ENCODE data around the gene RBM33. TPM values are rescaled to one million over a fixed set of nuclear protein-coding genes. Genes with fewer than 3 reads are reported as not detected.
A peak's percentile ranks its signal among the peaks of the same experiment; 100 is the strongest.

RBM33 gene
- total and polyA plus RNA-seq, 2 of the 13 experiments (the other 11 are each of a cell fraction or from before 2014, with no cell fraction given) = 12.4 to 28.9 TPM

GRCh38 chr7:155598810-155599210 is 45.7 kb upstream of the RBM33 start (continued):
- TF ChIP-seq MAZ (IDR thresholded peaks at IDR 0.05; ENCODE audit: borderline replicate concordance, low read depth, low read length) = no peak
- 0 out of 2 replicates have a peak, but pooled peaks have one; percentile 33 for TF ChIP-seq MAZ (CRISPR knock-in tag; IDR thresholded peaks at IDR 0.05; ENCODE audit: low read depth)
- no peak for TF ChIP-seq ZNF235 (CRISPR knock-in tag; IDR thresholded peaks at IDR 0.05; ENCODE audit: borderline replicate concordance)
- no peak for TF ChIP-seq DDIT3 (CRISPR knock-in tag; IDR thresholded peaks at IDR 0.05)
- 0 out of 2 replicates have a peak, but pooled peaks have one; percentile 13 for TF ChIP-seq FOXP4 (CRISPR knock-in tag; IDR thresholded peaks at IDR 0.05)
- no peak for TF ChIP-seq GTF2F1 (IDR thresholded peaks at IDR 0.05; ENCODE audit: low read length)
- TF ChIP-seq PREB (CRISPR knock-in tag; IDR thresholded peaks at IDR 0.05) = no peak
- 0 out of 2 replicates have a peak, but pooled peaks have one; percentile 21 for TF ChIP-seq NFKBIZ (CRISPR knock-in tag; IDR thresholded peaks at IDR 0.05)
- TF ChIP-seq ZNF256 (CRISPR knock-in tag; conservative IDR thresholded peaks at IDR 0.05) = no peak
- TF ChIP-seq PHF20 (CRISPR knock-in tag; IDR thresholded peaks at IDR 0.05) = no peak
- 0 out of 2 replicates have a peak, but pooled peaks have one; percentile 41 for TF ChIP-seq ZNF44 (CRISPR knock-in tag; IDR thresholded peaks at IDR 0.05)
- TF ChIP-seq ZNF318 (CRISPR knock-in tag; IDR thresholded peaks at IDR 0.05) = no peak
- no peak for TF ChIP-seq HIC2 (CRISPR knock-in tag; IDR thresholded peaks at IDR 0.05; ENCODE audit: low read depth)
- peak; percentile 66; the same call in 1 of the 2 replicates for TF ChIP-seq CBX5 (CRISPR knock-in tag; IDR thresholded peaks at IDR 0.05; ENCODE audit: borderline replicate concordance)
- no peak for TF ChIP-seq ZSCAN25 (CRISPR knock-in tag; IDR thresholded peaks at IDR 0.05)
- TF ChIP-seq ZBTB38 (CRISPR knock-in tag; IDR thresholded peaks at IDR 0.05) = 0 out of 2 replicates have a peak, but pooled peaks have one; percentile 30
- no peak for TF ChIP-seq ZNF446 (CRISPR knock-in tag; IDR thresholded peaks at IDR 0.05)
